Ecto neural progenitor cell (in vitro differentiated cells): ENCODE results near the gene SHISA2.

Source experiments
- DNase-seq: peaks from one replicate; pipeline ENCODE4 v3.0.0-alpha.2; 2018; ENCODE audit warnings: low spot score

The SHISA2 gene

GRCh38 chr13:26048741-26049140 lies 3.1 kb downstream of the SHISA2 start:
- no peak for DNase-seq

GRCh38 chr13:26047040-26047439 lies 4.8 kb downstream of the SHISA2 start:
- DNase-seq: no peak

- no peak for DNase-seq
These were observed 5.2 kb downstream of the SHISA2 start for GRCh38 chr13:26046639-26047038.

GRCh38 chr13:26045142-26045541 lies 6.7 kb downstream of the SHISA2 start:
- DNase-seq: no peak

GRCh38 chr13:26042785-26043184 lies 9.0 kb downstream of the SHISA2 start:
- no peak for DNase-seq

GRCh38 chr13:26041444-26041843 lies 10.4 kb downstream of the SHISA2 start:
- DNase-seq: no peak

GRCh38 chr13:26038931-26039475 lies 12.8 kb downstream of the SHISA2 start:
- no peak for DNase-seq

GRCh38 chr13:26037302-26037701 lies 14.5 kb downstream of the SHISA2 start:
- peak; percentile 70 for DNase-seq

GRCh38 chr13:26036383-26036782 lies 15.4 kb downstream of the SHISA2 start:
- no peak for DNase-seq

GRCh38 chr13:26034018-26034417 lies 17.8 kb downstream of the SHISA2 start:
- no peak for DNase-seq

GRCh38 chr13:26030331-26030730 lies 21.5 kb downstream of the SHISA2 start:
- DNase-seq: no peak

GRCh38 chr13:26029581-26030136 lies 22.2 kb downstream of the SHISA2 start:
- no peak for DNase-seq

- no peak for DNase-seq
These were observed 25.6 kb downstream of the SHISA2 start for GRCh38 chr13:26026211-26026610.

- DNase-seq: no peak
These were observed 26.0 kb downstream of the SHISA2 start for GRCh38 chr13:26025771-26026170.

GRCh38 chr13:26025196-26025595 lies 26.6 kb downstream of the SHISA2 start:
- DNase-seq: no peak

- DNase-seq: no peak
These were observed 27.3 kb downstream of the SHISA2 start for GRCh38 chr13:26024558-26024957.

- DNase-seq: no peak
These were observed 29.1 kb downstream of the SHISA2 start for GRCh38 chr13:26022538-26023292.

- no peak for DNase-seq
These were observed 29.9 kb downstream of the SHISA2 start for GRCh38 chr13:26021956-26022355.

- no peak for DNase-seq
These were observed 30.3 kb downstream of the SHISA2 start for GRCh38 chr13:26021516-26021915.

- DNase-seq: no peak
These were observed 30.9 kb downstream of the SHISA2 start for GRCh38 chr13:26020891-26021290.

- DNase-seq: no peak
These were observed 31.6 kb downstream of the SHISA2 start for GRCh38 chr13:26019881-26020870.

GRCh38 chr13:26019251-26019650 lies 32.6 kb downstream of the SHISA2 start:
- DNase-seq: no peak
